Fibroblast of lung (primary cell): ENCODE results near the gene CRTC1. TPM values are rescaled to one million over a fixed set of nuclear protein-coding genes. Genes with fewer than 3 reads are reported as not detected.
"Not testable (repeated sequence)": the region's sequence is repeated elsewhere in the genome, so short reads cannot be mapped to it uniquely, and the experiment has no call there.

Experiments
- DNase-seq, 2 donors: peaks; one replicate each; pipeline versions ENCODE4 v3.0.0 to v3.0.0-alpha.2; 2010; ENCODE audit warnings: low read depth in 2 of 2
- H2AFZ ChIP-seq: 2 replicates; pipeline ENCODE4 v1.5.1; 2012; ENCODE audit warnings: low read length, control low read depth, inconsistent platforms
- H3K27ac ChIP-seq: 2 replicates; pipeline ENCODE4 v1.5.1; 2011; ENCODE audit warnings: low read length, control low read depth; ENCODE audit not compliant: insufficient read depth
- H3K27me3 ChIP-seq: 2 replicates; pipeline ENCODE4 v1.5.1; 2011; ENCODE audit warnings: mild to moderate bottlenecking, low read length; ENCODE audit not compliant: control insufficient read depth, insufficient read depth
- H3K36me3 ChIP-seq: 2 replicates; pipeline ENCODE4 v1.5.1; 2011; ENCODE audit warnings: low read length; ENCODE audit not compliant: control insufficient read depth, insufficient read depth
- H3K4me1 ChIP-seq: 2 replicates; pipeline ENCODE4 v1.5.1; 2011; ENCODE audit warnings: low read length; ENCODE audit not compliant: control insufficient read depth, insufficient read depth; ENCODE audit errors: extremely low read depth
- H3K4me2 ChIP-seq: 2 replicates; pipeline ENCODE4 v1.5.1; 2011; ENCODE audit warnings: low read length, control low read depth; ENCODE audit not compliant: insufficient read depth; ENCODE audit errors: extremely low read depth
- H3K4me3 ChIP-seq, 4 experiments: fragments of 200-600 bp in 1 of 4; sonication (generic) in 1 of 4; replicated peaks in 1 of 4; 2 replicates each; pipeline ENCODE4 v1.5.1; 2011 to 2016; ENCODE audit warnings: low read length in 4 of 4, low read depth in 3 of 4, mild to moderate bottlenecking in 3 of 4, control low read depth in 2 of 4, inconsistent platforms in 1 of 4, mixed read lengths in 1 of 4; ENCODE audit not compliant: insufficient read depth in 1 of 4; ENCODE audit errors: control extremely low read depth in 1 of 4
- H3K79me2 ChIP-seq: 2 replicates; pipeline ENCODE4 v1.5.1; 2012; ENCODE audit warnings: mild to moderate bottlenecking, low read length, inconsistent platforms; ENCODE audit not compliant: control insufficient read depth, insufficient read depth
- H3K9ac ChIP-seq: 2 replicates; pipeline ENCODE4 v1.5.1; 2011; ENCODE audit warnings: mild to moderate bottlenecking, low read length, control low read depth; ENCODE audit not compliant: insufficient read depth
- H3K9me3 ChIP-seq: 2 replicates; pipeline ENCODE4 v1.5.1; 2012; ENCODE audit warnings: low read depth, low read length; ENCODE audit not compliant: control insufficient read depth, insufficient read depth
- H4K20me1 ChIP-seq: 2 replicates; pipeline ENCODE4 v1.5.1; 2011; ENCODE audit warnings: low read length; ENCODE audit not compliant: control insufficient read depth, insufficient read depth; ENCODE audit errors: extremely low read depth
- EZH2 ChIP-seq: IDR thresholded peaks from 2 replicates; pipeline ENCODE4 v1.5.1; 2012; ENCODE audit warnings: low read length, control low read depth, mild to moderate bottlenecking; ENCODE audit errors: missing control alignments
- polyA plus RNA-seq, 2 donors: library from polyadenylated mRNA; depleted of rRNA in 1 of 2; stranded (reverse) in 1 of 2; unstranded in 1 of 2; fragments of >200 nt; gene quantifications; 2 replicates each; pipeline ENCODE4 v1.2.1, GENCODE V29; 2011 to 2012; ENCODE audit warnings: missing spikeins in 1 of 2
- total RNA-seq: library from RNA; depleted of rRNA; stranded (reverse); fragments of >200 nt; gene quantifications from 2 replicates; pipeline ENCODE4 v1.2.1, GENCODE V29; 2014
- TF ChIP-seq, protein P1 (sequence below), 2 donors: IDR thresholded peaks in 1 of 2; conservative IDR thresholded peaks in 1 of 2; 1 replicate in 1 of 2; 2 replicates in 1 of 2; pipeline ENCODE4 v1.5.1; 2011 to 2012; ENCODE audit warnings: low read length in 2 of 2, control low read depth in 1 of 2, inconsistent platforms in 1 of 2, low read depth in 1 of 2, mild to moderate bottlenecking in 1 of 2

CRTC1 gene
- total and polyA plus RNA-seq, 2 donors (not counting 1 experiment from before 2014, with no cell fraction given) = 1.2 to 2.0 TPM

DNA sequence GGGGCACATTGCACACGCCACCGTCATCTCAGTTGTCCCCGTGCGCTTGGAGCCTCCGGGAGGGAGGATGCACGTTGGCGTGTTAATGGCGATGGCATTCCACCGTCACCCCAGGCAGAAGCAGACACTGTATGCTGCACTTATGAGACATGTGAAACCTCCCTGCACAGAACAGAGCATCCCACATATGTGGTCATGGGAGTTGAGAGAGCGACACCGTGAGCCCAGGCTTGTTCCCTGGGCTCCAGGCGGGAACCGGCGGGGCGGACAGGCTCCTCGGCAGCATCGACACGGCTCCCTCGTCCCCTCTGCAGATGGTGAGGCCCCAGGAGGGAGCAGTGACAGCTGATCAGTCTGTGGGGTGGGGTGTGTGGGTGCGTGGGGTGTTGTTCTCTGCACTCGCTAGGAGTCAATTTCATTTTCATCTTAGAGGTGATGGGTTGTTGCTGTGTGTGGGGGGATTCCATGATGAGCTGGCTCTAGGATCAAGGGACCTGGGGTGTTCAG, 40.4 kb downstream of the CRTC1 start:
- H3K9me3 ChIP-seq = no peaks in the 10 kb centered on the region
- H3K27me3 ChIP-seq = no peaks in the 10 kb centered on the region
- no peak overlapping the region for H3K4me3 ChIP-seq
- DNase-seq = no peak
- H3K9ac ChIP-seq = no peak overlapping the region
- H3K27ac ChIP-seq = no peak overlapping the region
- no peaks in the 10 kb centered on the region for H3K36me3 ChIP-seq
- TF ChIP-seq, protein P1, sequence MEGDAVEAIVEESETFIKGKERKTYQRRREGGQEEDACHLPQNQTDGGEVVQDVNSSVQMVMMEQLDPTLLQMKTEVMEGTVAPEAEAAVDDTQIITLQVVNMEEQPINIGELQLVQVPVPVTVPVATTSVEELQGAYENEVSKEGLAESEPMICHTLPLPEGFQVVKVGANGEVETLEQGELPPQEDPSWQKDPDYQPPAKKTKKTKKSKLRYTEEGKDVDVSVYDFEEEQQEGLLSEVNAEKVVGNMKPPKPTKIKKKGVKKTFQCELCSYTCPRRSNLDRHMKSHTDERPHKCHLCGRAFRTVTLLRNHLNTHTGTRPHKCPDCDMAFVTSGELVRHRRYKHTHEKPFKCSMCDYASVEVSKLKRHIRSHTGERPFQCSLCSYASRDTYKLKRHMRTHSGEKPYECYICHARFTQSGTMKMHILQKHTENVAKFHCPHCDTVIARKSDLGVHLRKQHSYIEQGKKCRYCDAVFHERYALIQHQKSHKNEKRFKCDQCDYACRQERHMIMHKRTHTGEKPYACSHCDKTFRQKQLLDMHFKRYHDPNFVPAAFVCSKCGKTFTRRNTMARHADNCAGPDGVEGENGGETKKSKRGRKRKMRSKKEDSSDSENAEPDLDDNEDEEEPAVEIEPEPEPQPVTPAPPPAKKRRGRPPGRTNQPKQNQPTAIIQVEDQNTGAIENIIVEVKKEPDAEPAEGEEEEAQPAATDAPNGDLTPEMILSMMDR (conservative IDR thresholded peaks at IDR 0.05 in 1 of 2, IDR thresholded peaks at IDR 0.05 in 1 of 2; ENCODE audit: low read depth in 1 of 2, low read length in 2 of 2) = no peak
- no peak for TF ChIP-seq EZH2
- no peak overlapping the region for H3K4me2 ChIP-seq
- no peaks in the 10 kb centered on the region for H4K20me1 ChIP-seq
- no peaks in the 10 kb centered on the region for H3K79me2 ChIP-seq
- no peak overlapping the region for H2AFZ ChIP-seq
- no peaks in the 10 kb centered on the region for H3K4me1 ChIP-seq

DNA sequence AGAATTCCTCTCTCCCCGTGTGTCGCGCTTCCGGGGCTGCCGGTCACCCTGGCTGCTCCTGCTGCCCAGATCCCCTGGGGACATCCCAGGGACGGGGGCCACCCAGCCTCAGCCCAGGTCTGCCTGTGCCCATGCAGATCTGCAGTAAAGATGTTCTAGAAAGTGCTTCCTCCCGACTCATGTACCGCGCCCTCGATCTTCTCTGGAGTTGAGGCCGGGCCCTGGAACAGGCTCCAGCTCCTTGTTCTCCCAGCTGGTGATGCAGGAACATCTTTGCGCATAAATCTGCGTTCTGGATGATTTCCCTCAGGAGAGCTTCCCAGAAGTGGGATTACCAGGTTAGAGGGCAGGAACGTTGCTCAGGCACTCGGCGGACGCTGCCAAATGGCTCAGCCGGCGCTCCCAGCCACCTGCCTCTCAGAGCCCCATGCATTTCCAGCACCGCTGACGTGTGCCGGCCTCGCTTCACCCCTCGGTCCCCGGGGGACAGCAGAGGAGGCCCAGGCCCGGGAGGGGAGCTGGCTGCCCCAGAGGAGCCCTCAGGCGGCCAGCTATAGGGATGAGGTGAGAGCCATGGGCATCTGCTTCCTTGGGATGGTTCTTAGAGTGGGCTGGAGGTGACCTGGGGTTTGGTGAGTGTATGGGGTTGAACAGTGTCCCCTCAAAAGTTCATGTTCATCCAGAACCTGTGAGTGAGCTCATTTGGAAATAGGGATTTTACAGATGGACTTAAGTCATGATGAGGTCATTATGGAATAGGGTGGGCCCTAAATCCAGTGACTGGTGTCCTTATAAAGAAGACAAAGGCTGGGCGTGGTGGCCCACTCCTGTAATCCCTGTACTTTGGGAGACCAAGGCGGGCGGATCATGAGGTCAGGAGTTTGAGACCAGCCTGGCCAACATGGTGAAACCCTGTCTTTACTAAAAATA, 42.6 kb downstream of the CRTC1 start:
- H4K20me1 ChIP-seq = no peaks in the 10 kb centered on the region
- TF ChIP-seq EZH2 = no peak
- TF ChIP-seq, protein P1 (conservative IDR thresholded peaks at IDR 0.05 in 1 of 2, IDR thresholded peaks at IDR 0.05 in 1 of 2; ENCODE audit: low read depth in 1 of 2, low read length in 2 of 2) = no peak
- no peak overlapping the region for H3K4me3 ChIP-seq
- no peak overlapping the region for H3K9ac ChIP-seq
- no peaks in the 10 kb centered on the region for H3K4me1 ChIP-seq
- no peaks in the 10 kb centered on the region for H3K36me3 ChIP-seq
- DNase-seq = no peak
- H3K27me3 ChIP-seq = no peaks in the 10 kb centered on the region
- no peaks in the 10 kb centered on the region for H3K9me3 ChIP-seq
- H2AFZ ChIP-seq = no peak overlapping the region
- H3K79me2 ChIP-seq = no peaks in the 10 kb centered on the region
- H3K27ac ChIP-seq = no peak overlapping the region
- H3K4me2 ChIP-seq = no peak overlapping the region

DNA sequence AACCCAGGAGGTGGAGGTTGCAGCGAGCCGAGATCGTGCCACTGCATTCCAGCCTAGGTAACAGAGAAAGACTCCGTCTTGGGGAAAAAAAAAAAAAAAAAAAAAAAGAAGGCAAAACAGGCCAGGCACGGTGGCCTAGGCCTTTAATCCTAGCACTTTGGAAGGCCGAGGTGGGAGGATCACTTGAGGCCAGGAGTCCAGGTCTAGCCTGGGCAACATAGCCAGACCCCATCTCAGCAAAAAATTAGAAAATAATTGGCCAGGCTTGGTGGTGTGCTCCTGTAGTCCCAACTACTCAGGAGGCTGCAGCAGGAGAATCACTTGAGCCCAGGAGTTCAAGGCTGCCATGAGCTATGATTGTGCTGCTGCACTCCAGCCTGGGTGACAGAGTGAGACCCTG, 43.4 kb downstream of the CRTC1 start:
- Histone ChIP-seq H3K4me3 (no peak overlapping the region), H3K4me1 (no peaks in the 10 kb centered on the region), H3K4me2 (no peak overlapping the region), H3K36me3 (no peaks in the 10 kb centered on the region), H3K9ac (no peak overlapping the region), H3K9me3 (no peaks in the 10 kb centered on the region), H3K79me2 (no peaks in the 10 kb centered on the region), H4K20me1 (no peaks in the 10 kb centered on the region), H3K27me3 (no peaks in the 10 kb centered on the region), H2AFZ (no peak overlapping the region), H3K27ac (no peak overlapping the region)
- DNase-seq = no peak
- no peak for TF ChIP-seq EZH2
- TF ChIP-seq, protein P1 (conservative IDR thresholded peaks at IDR 0.05 in 1 of 2, IDR thresholded peaks at IDR 0.05 in 1 of 2; ENCODE audit: low read depth in 1 of 2, low read length in 2 of 2) = no peak

DNA sequence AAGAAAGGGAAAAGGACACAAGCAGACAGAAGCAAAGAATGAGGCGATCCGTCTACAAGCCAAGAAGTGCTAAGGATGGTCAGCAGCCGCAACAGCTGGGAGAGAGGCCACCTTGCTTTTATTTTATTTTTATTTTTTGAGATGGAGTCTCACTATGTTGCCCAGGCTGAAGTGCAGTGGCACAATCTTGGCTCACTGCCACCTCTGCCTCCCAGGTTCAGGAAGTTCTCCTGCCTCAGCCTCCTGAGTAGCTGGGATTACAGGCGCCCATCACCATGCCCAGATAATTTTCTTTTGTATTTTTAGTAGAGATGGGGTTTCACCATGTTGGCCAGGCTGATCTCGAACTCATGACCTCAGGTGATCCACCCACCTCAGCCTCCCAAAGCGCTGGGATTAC, 44.1 kb downstream of the CRTC1 start:
- H3K79me2 ChIP-seq, H2AFZ ChIP-seq, H3K27ac ChIP-seq, H3K36me3 ChIP-seq, H3K4me2 ChIP-seq, H3K4me3 ChIP-seq, DNase-seq, H3K9me3 ChIP-seq, H3K27me3 ChIP-seq, H3K9ac ChIP-seq, H3K4me1 ChIP-seq, H4K20me1 ChIP-seq: not testable (repeated sequence)
